Stimulated activated effector memory CD8-positive, alpha-beta T cell treated with anti-CD3 and anti-CD28 coated beads, Interleukin-12 subunit alpha, Interleukin-12 subunit beta, amount 100 ng/mL, for 72 hours (primary cell): ENCODE measurements around the gene KRT9.

Source experiments
- ATAC-seq: fragments of 150-1000 bp; cut with Tn5 transposase; 2 replicates; pipeline ENCODE4 v1.10.0; 2021
- DNase-seq, 2 donors: peaks; one replicate each; pipeline ENCODE4 v3.0.0; 2021 to 2022; ENCODE audit warnings: low spot score in 2 of 2
- H3K27ac Mint-ChIP-seq: one replicate; pipeline ENCODE4 v1.8.0; 2022; ENCODE audit warnings: mild to moderate bottlenecking, mixed read lengths
- H3K36me3 Mint-ChIP-seq: one replicate; pipeline ENCODE4 v1.8.0; 2022; ENCODE audit warnings: mild to moderate bottlenecking, mixed read lengths
- H3K4me1 Mint-ChIP-seq: one replicate; pipeline ENCODE4 v1.8.0; 2022; ENCODE audit warnings: mixed read lengths
- H3K4me3 Mint-ChIP-seq: one replicate; pipeline ENCODE4 v1.8.0; 2022; ENCODE audit warnings: mild to moderate bottlenecking, mixed read lengths
- H3K9me3 Mint-ChIP-seq: one replicate; pipeline ENCODE4 v1.8.0; 2022; ENCODE audit warnings: mixed read lengths

KRT9 gene

DNA sequence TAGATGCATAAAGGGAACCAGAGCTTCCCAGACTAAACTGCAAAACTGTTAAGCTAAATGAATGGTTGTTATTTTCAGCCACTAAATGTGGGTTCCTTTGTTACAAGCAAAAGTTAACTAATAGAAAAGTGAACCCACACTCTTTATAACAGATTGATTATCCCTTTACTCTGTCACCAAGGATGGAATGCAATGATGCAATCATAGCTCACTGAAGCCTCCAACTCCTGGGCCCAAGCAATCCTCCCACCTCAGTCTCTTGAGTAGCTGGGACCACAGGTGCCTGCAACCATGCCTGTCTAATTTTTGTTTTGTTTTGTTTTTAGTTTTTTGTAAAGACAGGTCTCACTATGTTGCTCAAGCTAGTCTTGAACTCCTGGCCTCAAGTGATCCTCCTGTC, 6.5 kb downstream of the KRT9 start:
- DNase-seq (no peak), ATAC-seq (no peak)
- Mint-ChIP-seq H3K4me1 (peaks cover 21% of the 10 kb centered on the region), H3K27ac (no peak overlapping the region), H3K4me3 (no peak overlapping the region), H3K9me3 (peaks cover 6% of the 10 kb centered on the region), H3K36me3 (no peaks in the 10 kb centered on the region)

DNA sequence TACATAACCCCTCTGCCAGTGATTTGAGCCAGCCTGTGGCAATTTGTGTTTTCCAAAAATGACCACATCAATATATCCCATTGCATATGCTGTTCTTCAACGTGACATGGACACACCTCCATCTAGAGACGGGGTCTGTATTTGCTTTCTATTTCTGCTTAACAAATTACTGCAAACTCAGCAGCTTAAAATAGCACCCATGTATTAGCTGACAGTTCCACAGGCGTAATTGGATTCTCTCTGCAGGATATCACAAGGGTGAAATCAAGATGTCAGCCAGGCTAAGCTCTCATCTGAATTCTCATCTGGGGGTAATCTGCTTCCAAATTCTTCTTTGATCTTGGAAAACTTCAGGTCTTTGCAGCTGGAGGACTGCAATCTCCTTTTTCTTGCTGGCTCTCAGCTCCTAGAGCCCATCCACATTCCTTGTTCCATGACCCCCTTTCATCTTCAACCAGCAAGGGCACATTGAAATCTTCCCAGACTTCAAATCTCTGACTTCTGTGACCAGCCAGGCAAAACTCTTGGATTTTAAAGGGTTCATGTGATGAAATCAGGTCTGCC, 8.2 kb downstream of the KRT9 start:
- DNase-seq (no peak), ATAC-seq (no peak)
- Mint-ChIP-seq H3K27ac (no peak overlapping the region), H3K4me1 (peaks cover 21% of the 10 kb centered on the region), H3K9me3 (peaks cover 6% of the 10 kb centered on the region), H3K36me3 (no peaks in the 10 kb centered on the region), H3K4me3 (no peak overlapping the region)

DNA sequence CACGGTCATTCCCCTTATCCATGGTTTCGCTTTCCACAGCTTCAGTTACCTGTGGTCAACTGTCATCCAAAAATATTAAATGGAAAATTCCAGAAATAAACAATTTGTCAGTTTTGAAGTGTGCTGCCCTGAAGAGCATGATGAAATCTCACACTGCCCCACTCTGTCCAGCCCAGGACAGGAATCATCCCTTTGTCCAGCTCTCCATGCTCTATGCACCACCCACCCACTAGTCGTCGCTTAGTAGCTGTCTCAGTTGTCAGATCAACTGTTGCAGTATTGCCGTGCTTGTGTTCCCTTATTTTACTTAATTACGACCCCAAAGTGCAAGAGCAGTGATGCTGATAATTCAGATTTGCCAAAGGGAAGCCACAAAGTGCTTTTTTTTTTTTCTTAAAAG, 10.3 kb downstream of the KRT9 start:
- Mint-ChIP-seq H3K36me3 (no peaks in the 10 kb centered on the region), H3K27ac (no peak overlapping the region), H3K4me3 (no peak overlapping the region), H3K9me3 (no peaks in the 10 kb centered on the region), H3K4me1 (peaks cover 5% of the 10 kb centered on the region)
- ATAC-seq (no peak), DNase-seq (no peak)

DNA sequence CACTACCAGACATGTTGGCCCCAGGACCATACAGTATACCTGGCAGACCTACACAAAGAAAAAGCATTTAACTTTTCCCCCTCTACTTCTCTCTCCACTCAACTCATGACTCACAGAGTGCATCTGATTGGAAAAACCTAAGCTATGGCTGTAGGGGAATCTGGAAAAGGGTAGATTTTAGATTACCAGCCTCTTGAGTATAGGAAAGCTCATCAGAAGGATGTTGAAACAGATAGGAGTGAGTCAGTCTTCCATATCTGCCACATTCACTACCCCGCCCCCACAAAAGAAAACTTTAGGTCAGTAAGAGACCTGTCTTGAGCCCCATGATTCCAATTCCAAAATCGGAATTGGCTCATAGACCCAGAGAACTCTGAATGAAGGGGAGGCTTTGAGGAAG, 12.3 kb downstream of the KRT9 start:
- Mint-ChIP-seq H3K27ac (no peak overlapping the region), H3K4me3 (no peak overlapping the region), H3K4me1 (no peaks in the 10 kb centered on the region), H3K9me3 (no peaks in the 10 kb centered on the region), H3K36me3 (no peaks in the 10 kb centered on the region)
- DNase-seq: no peak
- ATAC-seq: no peak

DNA sequence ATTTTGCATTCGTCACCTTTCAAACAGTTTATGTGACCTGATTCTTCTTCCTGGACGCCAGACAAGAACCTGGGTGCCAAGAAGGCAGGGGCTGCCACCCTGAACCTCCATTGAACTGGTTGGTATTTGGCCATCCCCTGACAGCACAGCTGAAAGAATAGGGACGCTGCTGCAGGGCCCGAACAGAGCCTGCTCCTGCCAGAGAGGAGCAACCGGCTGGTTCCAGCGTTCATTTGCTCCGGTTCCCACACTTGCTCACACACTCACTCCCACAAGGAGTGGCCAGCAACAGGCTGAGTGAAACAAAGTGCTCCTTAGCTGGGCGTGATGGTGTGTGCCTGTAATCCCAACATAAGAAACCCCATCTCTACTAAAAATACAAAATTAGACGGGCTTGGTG, 14.9 kb downstream of the KRT9 start:
- ATAC-seq (no peak), DNase-seq (no peak)
- no peak overlapping the region for H3K27ac Mint-ChIP-seq
- no peak overlapping the region for H3K4me3 Mint-ChIP-seq
- H3K4me1 Mint-ChIP-seq: peaks cover 7% of the 10 kb centered on the region
- H3K36me3 Mint-ChIP-seq: no peaks in the 10 kb centered on the region
- H3K9me3 Mint-ChIP-seq: no peaks in the 10 kb centered on the region

DNA sequence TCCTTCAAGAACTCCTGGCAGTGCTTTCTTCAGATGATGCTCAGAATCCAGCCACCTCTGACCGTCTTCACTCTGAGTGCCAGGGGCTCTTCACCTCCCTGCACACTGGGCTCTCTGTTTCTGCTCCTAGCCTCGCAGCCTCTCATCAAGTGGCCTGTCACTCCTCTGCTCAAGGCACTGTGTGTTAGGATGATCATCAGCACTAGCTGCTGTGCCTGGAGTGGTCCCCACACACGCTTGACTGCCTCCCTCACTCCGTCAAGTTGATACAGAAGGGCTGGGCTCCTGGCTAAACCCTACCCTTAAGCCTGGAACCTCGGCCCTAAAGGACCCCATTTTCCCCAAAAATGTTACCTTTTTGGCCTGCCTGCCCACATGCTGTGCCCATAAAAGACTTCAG, 15.6 kb downstream of the KRT9 start:
- DNase-seq (no peak), ATAC-seq (no peak)
- Mint-ChIP-seq H3K9me3 (no peaks in the 10 kb centered on the region), H3K36me3 (no peaks in the 10 kb centered on the region), H3K27ac (no peak overlapping the region), H3K4me3 (no peak overlapping the region), H3K4me1 (peaks cover 7% of the 10 kb centered on the region)

DNA sequence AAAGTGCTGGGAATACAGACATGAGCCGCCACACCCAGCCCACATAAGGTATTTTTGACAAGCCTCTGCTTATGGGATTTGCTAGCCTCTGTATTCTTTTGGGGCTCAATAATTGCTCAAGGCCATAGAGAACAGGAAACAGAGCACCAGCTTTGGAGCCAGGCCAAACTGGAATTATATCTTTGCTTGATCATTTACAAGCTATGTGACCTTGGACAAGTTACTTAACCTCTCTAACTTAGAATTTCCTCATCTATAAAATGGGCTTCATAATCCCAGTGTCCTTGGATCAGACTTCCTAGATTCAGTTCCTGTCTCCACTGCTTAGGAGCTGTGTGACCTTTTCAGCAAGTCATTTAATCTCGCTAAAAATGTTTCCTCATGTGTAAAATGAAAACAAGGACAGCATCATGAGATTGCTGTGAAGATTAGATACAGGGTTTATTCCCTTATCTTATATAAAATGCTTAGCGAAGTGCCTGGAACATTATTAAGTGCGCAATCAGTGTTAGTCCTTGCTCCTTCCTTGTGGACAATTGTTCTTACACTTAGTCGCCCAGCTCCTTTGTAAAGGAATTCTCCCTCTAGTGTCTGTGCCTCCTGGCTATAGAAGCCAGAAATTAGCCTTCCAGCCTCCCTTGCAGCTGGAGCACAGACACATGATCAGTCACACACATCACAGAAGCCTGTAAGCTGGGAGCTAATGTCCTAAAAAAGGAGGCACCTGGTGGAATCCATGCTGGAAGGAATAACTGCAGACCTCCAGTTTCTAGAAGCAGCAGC, 16.6 kb downstream of the KRT9 start:
- H3K36me3 Mint-ChIP-seq: no peaks in the 10 kb centered on the region
- no peak overlapping the region for H3K27ac Mint-ChIP-seq

DNA sequence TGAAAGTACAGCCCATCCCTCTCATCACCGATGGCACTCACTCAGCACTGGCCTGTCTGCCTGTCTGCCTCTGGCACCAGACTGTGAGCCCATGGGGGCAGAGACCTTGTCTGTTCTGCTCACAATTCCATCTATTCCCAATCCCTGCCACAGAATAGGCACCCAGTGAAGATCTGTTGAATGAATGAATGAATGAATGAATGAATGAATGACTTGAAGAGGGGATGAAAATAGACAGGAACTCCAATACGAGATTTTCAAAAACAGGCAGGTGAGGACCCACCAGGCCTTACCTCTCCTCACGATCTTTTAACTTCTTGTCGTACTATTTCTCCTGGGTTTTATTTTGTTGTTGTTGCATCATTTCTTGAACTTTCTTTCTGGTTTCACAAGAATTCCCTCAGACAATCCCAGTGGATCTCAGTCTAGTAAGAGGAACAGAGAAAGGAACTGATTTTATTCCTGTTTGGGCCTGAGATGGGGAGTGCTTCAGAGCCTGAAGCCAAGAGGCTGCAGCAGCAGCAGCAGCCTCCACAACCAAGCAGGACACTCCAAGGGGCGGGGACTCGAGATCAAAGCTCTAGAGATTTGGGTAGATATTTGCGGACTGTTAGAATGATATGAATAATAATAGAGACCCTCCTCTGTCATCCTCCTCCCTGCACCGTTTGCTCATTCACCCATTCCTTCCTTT, 17.7 kb downstream of the KRT9 start:
- H3K36me3 Mint-ChIP-seq: no peaks in the 10 kb centered on the region
- H3K9me3 Mint-ChIP-seq: no peaks in the 10 kb centered on the region
- H3K4me3 Mint-ChIP-seq: no peak overlapping the region
- ATAC-seq (no peak), DNase-seq (no peak)
- peaks cover 13% of the 10 kb centered on the region for H3K4me1 Mint-ChIP-seq
- no peak overlapping the region for H3K27ac Mint-ChIP-seq

More for the DNA sequence above, 16.6 kb downstream of the KRT9 start:
- ATAC-seq: no peak
- DNase-seq: no peak
- Mint-ChIP-seq H3K4me3 (no peak overlapping the region), H3K9me3 (no peaks in the 10 kb centered on the region), H3K4me1 (peaks cover 7% of the 10 kb centered on the region)

DNA sequence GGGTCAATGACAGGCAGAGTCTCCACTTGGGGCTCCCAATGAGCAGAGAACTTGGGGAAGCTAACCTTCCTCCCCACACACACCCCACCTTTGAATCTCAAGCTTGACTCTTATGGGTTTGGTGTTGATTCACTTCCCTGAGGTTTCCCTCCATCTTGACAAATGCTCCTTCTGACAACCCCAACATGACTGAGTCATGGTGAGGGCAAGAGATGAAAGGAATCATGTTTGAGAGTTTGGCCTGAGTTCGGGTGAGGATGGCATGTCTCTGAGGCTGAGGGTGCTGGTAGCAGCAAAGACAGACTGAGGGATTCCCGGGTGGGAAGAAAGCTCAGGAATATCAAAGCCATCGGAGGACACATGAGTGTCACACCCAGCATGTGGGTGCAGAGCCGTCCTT, 18.7 kb downstream of the KRT9 start:
- Mint-ChIP-seq H3K4me1 (peaks cover 22% of the 10 kb centered on the region), H3K9me3 (no peaks in the 10 kb centered on the region), H3K4me3 (no peak overlapping the region), H3K36me3 (no peaks in the 10 kb centered on the region), H3K27ac (no peak overlapping the region)
- peak; percentile 42 for ATAC-seq
- DNase-seq: no peak

DNA sequence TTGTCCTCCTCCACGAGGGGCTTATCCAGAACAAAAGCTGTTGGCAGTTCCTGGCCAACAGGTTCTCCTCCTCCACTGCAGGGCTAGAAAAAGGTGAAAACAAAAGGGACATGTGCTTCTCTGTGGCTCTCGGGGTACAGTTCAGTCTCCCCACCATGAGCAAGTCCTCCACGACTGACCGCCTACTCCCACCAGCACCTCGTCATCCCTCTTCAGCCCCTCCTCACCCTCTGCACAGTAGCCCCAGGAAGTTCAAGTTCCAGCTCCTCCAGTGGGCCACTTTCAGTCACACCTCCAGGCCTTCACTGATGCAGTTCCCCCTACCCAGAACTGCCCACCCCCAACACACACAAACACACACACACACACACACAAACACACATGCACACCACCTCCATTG, 19.4 kb downstream of the KRT9 start:
- H3K36me3 Mint-ChIP-seq: no peaks in the 10 kb centered on the region
- no peaks in the 10 kb centered on the region for H3K9me3 Mint-ChIP-seq
- no peak for ATAC-seq
- no peak for DNase-seq
- H3K4me3 Mint-ChIP-seq: no peak overlapping the region
- peaks cover 29% of the 10 kb centered on the region for H3K4me1 Mint-ChIP-seq
- H3K27ac Mint-ChIP-seq: no peak overlapping the region

DNA sequence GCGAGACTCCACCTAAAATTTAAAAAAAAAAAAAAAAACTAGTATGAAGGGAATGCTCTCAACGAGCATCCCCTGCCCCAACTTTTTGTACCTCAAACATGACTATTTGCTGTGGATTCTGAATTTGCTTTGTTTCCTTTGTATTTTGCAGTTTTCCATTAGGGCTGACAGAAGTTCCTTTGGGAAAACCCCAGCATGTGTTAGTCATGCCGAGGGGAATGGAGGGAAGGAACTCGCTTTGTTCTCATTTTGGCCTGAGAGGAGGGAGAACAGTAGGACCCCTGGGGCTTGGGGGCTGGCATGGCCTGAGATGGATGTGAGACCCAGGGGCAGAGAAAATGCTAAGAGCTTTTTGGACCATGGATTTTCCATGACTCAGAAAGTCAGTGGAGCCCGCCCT, 20.5 kb downstream of the KRT9 start:
- Mint-ChIP-seq H3K4me1 (peaks cover 35% of the 10 kb centered on the region), H3K4me3 (no peak overlapping the region), H3K27ac (no peak overlapping the region), H3K36me3 (no peaks in the 10 kb centered on the region), H3K9me3 (peaks cover 6% of the 10 kb centered on the region)
- ATAC-seq (no peak), DNase-seq (no peak)

DNA sequence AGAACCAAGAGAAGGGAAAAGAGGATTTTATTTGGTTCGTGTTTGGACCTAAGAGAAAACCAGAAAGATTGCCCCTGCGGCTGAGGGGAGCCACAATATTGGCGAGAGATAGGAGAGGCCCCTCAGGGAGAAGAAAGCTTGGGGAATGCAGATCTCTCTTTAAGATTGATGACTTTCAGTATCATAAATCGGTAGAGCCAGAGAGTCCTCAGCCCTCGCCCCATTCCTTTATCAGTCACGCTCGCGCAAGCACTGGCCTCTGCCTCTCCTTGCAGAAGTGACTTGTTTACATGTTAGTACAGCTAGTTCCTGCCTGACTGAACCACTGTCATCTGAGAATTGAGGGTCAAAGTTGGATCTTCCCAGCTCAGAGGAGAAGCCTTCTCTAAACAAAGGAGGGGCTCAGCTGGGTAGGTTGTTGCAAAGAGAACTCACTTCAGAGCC, 22.2 kb downstream of the KRT9 start:
- no peaks in the 10 kb centered on the region for H3K36me3 Mint-ChIP-seq
- H3K4me3 Mint-ChIP-seq: no peak overlapping the region
- H3K4me1 Mint-ChIP-seq: peaks cover 35% of the 10 kb centered on the region
- DNase-seq: no peak
- peaks cover 6% of the 10 kb centered on the region for H3K9me3 Mint-ChIP-seq
- ATAC-seq: no peak
- peak overlapping the region; percentile 43 for H3K27ac Mint-ChIP-seq

DNA sequence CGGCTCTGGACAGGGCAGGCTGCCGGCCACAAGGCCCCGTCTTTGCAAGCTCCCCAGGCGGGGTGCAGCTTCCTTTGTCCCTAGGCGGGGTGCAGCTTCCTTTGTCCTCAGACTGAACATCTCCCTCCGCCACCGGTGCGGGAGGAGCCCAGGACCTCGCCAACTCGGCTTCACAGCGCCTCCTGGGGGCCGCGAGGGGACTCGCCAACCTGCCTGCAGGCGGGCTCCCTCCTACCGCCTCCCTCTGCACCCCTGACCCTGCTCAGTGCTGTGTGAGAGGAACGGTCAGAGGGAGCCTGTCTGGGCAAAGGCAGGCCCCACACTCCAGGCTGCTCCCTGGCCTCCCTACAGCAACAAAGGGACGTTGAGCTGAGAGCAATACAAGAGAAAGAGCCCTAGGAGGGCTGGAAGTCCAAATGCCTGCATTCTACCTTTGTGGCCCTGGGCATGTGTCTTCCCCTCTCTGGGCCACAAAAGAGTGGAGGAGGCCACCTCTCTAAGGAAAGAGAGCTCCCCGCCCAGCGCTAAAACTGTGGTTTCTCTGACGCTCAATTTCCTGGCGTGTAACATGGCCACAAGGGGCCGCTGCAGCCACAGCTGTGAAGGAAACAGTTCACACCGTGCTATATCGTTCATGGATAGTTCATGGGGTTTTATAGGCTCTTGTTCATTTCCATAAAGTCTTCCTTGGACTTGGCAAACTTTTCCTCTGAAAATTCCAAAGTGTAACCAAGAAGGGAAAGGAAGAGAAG, 22.8 kb downstream of the KRT9 start:
- Mint-ChIP-seq H3K4me3 (peak overlapping the region; percentile 60), H3K27ac (peak overlapping the region; percentile 43), H3K4me1 (peaks cover 35% of the 10 kb centered on the region), H3K36me3 (no peaks in the 10 kb centered on the region), H3K9me3 (peaks cover 6% of the 10 kb centered on the region)
- ATAC-seq (peak; percentile 79), DNase-seq (peak; percentile 81 to 87)

DNA sequence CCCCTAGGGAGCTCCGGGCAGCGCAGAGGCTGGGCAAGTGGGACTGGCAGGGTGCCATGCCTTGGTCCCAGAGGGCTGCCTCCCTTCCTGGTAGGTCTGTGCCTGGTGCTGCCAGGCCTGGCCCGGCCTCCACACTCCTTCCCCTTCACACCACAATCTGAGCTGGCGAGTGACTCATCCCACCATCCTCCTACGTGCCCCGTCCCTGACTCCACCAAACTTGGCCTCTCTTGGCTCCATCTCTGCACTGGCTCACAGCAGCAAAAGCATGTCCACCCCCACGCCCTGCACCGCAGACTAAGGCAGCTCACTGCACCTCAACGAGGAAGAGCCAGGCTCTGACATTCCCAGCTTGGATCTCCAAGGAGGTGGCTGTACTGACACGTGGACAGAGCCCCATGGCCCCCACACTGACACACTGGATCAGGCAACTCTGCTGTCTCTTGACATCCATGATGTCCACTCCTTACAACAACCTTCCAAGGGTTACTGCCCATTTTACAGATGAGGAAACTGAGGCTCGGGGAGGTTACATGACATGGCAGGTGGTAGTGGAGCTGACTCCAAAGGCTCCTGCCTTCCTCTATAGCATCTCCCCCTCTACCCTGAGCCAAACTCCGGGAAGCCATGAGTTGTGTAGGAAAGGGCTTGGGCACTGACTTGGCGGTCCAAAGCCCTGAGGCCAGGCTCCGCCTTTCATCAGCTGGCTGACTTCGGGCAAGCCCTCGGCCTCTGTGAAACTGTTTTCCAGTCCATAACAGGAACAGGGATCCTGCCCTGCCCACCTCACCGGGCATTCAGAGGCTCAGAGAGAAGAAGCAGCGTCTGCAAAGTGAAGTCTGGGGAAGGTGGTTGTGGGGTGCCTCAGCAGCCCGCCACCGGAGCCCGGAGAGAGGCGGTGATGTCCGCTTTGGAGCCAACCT, 23.7 kb downstream of the KRT9 start:
- H3K4me3 Mint-ChIP-seq: peak overlapping the region; percentile 60
- peak; percentile 93 for ATAC-seq

More for the DNA sequence above, 23.7 kb downstream of the KRT9 start:
- DNase-seq: peak; percentile 55 to 73
- no peaks in the 10 kb centered on the region for H3K36me3 Mint-ChIP-seq
- H3K27ac Mint-ChIP-seq: peak overlapping the region; percentile 43
- peaks cover 6% of the 10 kb centered on the region for H3K9me3 Mint-ChIP-seq
- H3K4me1 Mint-ChIP-seq: peaks cover 31% of the 10 kb centered on the region
